Liver (tissue), 9 donors: ENCODE measurements around the gene PDE2A. TPM values are rescaled to one million over a fixed set of nuclear protein-coding genes. Genes with fewer than 3 reads are reported as not detected.

Experiments used
- DNase-seq: peaks from one replicate; pipeline ENCODE4 v3.0.0-alpha.2; 2017; ENCODE audit warnings: low spot score
- H3K27ac ChIP-seq, 2 donors: one replicate each; pipeline ENCODE4 v1.7.0; 2013; ENCODE audit warnings: inconsistent platforms in 2 of 2, low read length in 2 of 2, control low read depth in 1 of 2, low read depth in 1 of 2, mild to moderate bottlenecking in 1 of 2
- H3K27me3 ChIP-seq, 4 donors: one replicate each; pipeline versions ENCODE4 v1.6.1 to v1.7.0; 2013; ENCODE audit warnings: low read length in 3 of 4, inconsistent platforms in 1 of 4, mild to moderate bottlenecking in 1 of 4, moderate library complexity in 1 of 4; ENCODE audit not compliant: control insufficient read depth in 4 of 4, insufficient read depth in 4 of 4
- H3K36me3 ChIP-seq, 4 donors: one replicate each; pipeline versions ENCODE4 v1.6.1 to v1.7.0; 2013; ENCODE audit warnings: low read length in 3 of 4, mild to moderate bottlenecking in 3 of 4, low read depth in 1 of 4, moderate library complexity in 1 of 4; ENCODE audit not compliant: control insufficient read depth in 4 of 4, insufficient read depth in 3 of 4
- H3K4me1 ChIP-seq, 4 donors: one replicate each; pipeline versions ENCODE4 v1.6.1 to v1.7.0; 2013; ENCODE audit warnings: low read length in 3 of 4, mild to moderate bottlenecking in 3 of 4, moderate library complexity in 1 of 4; ENCODE audit not compliant: control insufficient read depth in 4 of 4, insufficient read depth in 4 of 4
- H3K4me3 ChIP-seq, 3 donors: one replicate each; pipeline versions ENCODE4 v1.6.1 to v1.7.0; 2013; ENCODE audit warnings: low read length in 3 of 3, control low read depth in 1 of 3, low read depth in 1 of 3, mild to moderate bottlenecking in 1 of 3
- H3K9ac ChIP-seq, 2 donors: one replicate each; pipeline ENCODE4 v1.7.0; 2013; ENCODE audit warnings: low read length in 2 of 2, mild to moderate bottlenecking in 2 of 2, moderate library complexity in 2 of 2, control low read depth in 1 of 2, low read depth in 1 of 2
- H3K9me3 ChIP-seq, 4 donors: one replicate each; pipeline versions ENCODE4 v1.6.1 to v1.7.0; 2013; ENCODE audit warnings: low read length in 3 of 4; ENCODE audit not compliant: control insufficient read depth in 4 of 4
- ATF3 ChIP-seq: IDR thresholded peaks from 2 replicates; pipeline ENCODE4 v1.6.1; 2016; ENCODE audit warnings: antibody characterized with exemption
- CTCF ChIP-seq: fragments of 150-350 bp; IDR thresholded peaks from 2 replicates; pipeline ENCODE4 v1.5.1; 2017; ENCODE audit warnings: improper control_type of control experiment, low read depth, low read length; ENCODE audit not compliant: missing input control
- EGR1 ChIP-seq, 2 donors: IDR thresholded peaks; 2 replicates each; pipeline ENCODE4 v1.6.1; 2016 to 2018; ENCODE audit warnings: antibody characterized with exemption in 2 of 2, low read depth in 2 of 2
- GABPA ChIP-seq, 2 donors: IDR thresholded peaks in 1 of 2; conservative IDR thresholded peaks in 1 of 2; 2 replicates each; pipeline ENCODE4 v1.6.1; 2016; ENCODE audit warnings: antibody characterized with exemption in 2 of 2, mild to moderate bottlenecking in 1 of 2, moderate library complexity in 1 of 2
- HNF4A ChIP-seq, 2 donors: conservative IDR thresholded peaks; 2 replicates each; pipeline ENCODE4 v1.6.1; 2016; ENCODE audit warnings: antibody characterized with exemption in 2 of 2, mild to moderate bottlenecking in 2 of 2
- JUND ChIP-seq, 2 donors: IDR thresholded peaks; 2 replicates each; pipeline ENCODE4 v1.6.1; 2016; ENCODE audit warnings: antibody characterized with exemption in 2 of 2
- MAX ChIP-seq: IDR thresholded peaks from 2 replicates; pipeline ENCODE4 v1.6.1; 2016; ENCODE audit warnings: antibody characterized with exemption
- NR2F2 ChIP-seq: IDR thresholded peaks from 2 replicates; pipeline ENCODE4 v1.6.1; 2016; ENCODE audit warnings: antibody characterized with exemption
- RAD21 ChIP-seq, 2 donors: IDR thresholded peaks; 2 replicates each; pipeline ENCODE4 v1.6.1; 2016; ENCODE audit warnings: antibody characterized with exemption in 2 of 2, mild to moderate bottlenecking in 2 of 2
- REST ChIP-seq: IDR thresholded peaks from 2 replicates; pipeline ENCODE4 v1.6.1; 2016; ENCODE audit warnings: antibody characterized with exemption, mild to moderate bottlenecking
- RXRA ChIP-seq, 2 donors: IDR thresholded peaks; 2 replicates each; pipeline ENCODE4 v1.6.1; 2017 to 2018; ENCODE audit warnings: antibody characterized with exemption in 2 of 2, mild to moderate bottlenecking in 1 of 2
- SP1 ChIP-seq: IDR thresholded peaks from 2 replicates; pipeline ENCODE4 v1.6.1; 2018; ENCODE audit warnings: antibody characterized with exemption, mild to moderate bottlenecking
- ZBTB33 ChIP-seq: IDR thresholded peaks from 2 replicates; pipeline ENCODE4 v1.6.1; 2016; ENCODE audit warnings: antibody characterized with exemption
- WGBS: extraction: QIAGEN DNeasy Blood & Tissue Kit; methylation state at CpG from one replicate; pipeline ENCODE4 v1.1.7; 2013; 5-methylcytosine and 5-hydroxymethylcytosine counted together
- polyA plus RNA-seq, 2 donors: library from polyadenylated mRNA; stranded (reverse) in 1 of 2; unstranded in 1 of 2; fragments of 200-250 nt in 1 of 2; fragments of >200 nt in 1 of 2; fragmentation: Nextera tagmentation in 1 of 2; extraction: Ambion mirVana in 1 of 2; gene quantifications; one replicate each; pipeline versions ENCODE4 v1.2.1 to v1.2.3, GENCODE V29; 2013 to 2015
- total RNA-seq, 2 donors: library from RNA; depleted of rRNA; stranded (reverse); fragments of >200 nt; gene quantifications; one replicate each; pipeline ENCODE4 v1.2.3, GENCODE V29; 2014
- donor health status: healthy.
- donor health status: healthy.
- donor health status: healthy.
- donor health status: healthy.
- donor health status: healthy.

PDE2A gene
- total and polyA plus RNA-seq, 4 donors: 4.3 to 32.8 (median 12.9) TPM

GRCh38 chr11:72575533-72576242 is 98.5 kb downstream of the PDE2A start (continued):
- TF ChIP-seq HNF4A (conservative IDR thresholded peaks at IDR 0.05) (no peak), NR2F2 (no peak)

- Histone ChIP-seq H3K27ac (no peak overlapping the region), H3K27me3 (no peaks in the 10 kb centered on the region), H3K9me3 (no peaks in the 10 kb centered on the region), H3K36me3 (no peaks in the 10 kb centered on the region), H3K9ac (no peak overlapping the region), H3K4me1 (peaks cover 0 to 3% (median 0%) of the 10 kb centered on the region in 4 donors), H3K4me3 (no peak overlapping the region)
- no peak for TF ChIP-seq CTCF
- TF ChIP-seq RXRA (IDR thresholded peaks at IDR 0.05): no peak
- TF ChIP-seq MAX: no peak
- TF ChIP-seq EGR1 (IDR thresholded peaks at IDR 0.05; ENCODE audit: low read depth in 2 of 2): no peak
- TF ChIP-seq JUND (IDR thresholded peaks at IDR 0.05): no peak
- no peak for TF ChIP-seq REST
- TF ChIP-seq SP1: no peak
- TF ChIP-seq ATF3: no peak
- DNase-seq: no peak
- 81% methylated on average over 8 of the region's 8 CpGs for WGBS
Observed at GRCh38 chr11:72574548-72575460, 99.4 kb downstream of the PDE2A start.

GRCh38 chr11:72573855-72574445 is 100.3 kb downstream of the PDE2A start:
- no peak overlapping the region for H3K9ac ChIP-seq
- WGBS: 92% methylated on average over 2 of the region's 2 CpGs
- no peak for DNase-seq
- H3K36me3 ChIP-seq: no peaks in the 10 kb centered on the region
- H3K9me3 ChIP-seq: no peaks in the 10 kb centered on the region
- H3K4me3 ChIP-seq: no peak overlapping the region
- H3K27me3 ChIP-seq: no peaks in the 10 kb centered on the region
- H3K27ac ChIP-seq: no peak overlapping the region
- peaks cover 0 to 3% (median 0%) of the 10 kb centered on the region in 4 donors for H3K4me1 ChIP-seq
- TF ChIP-seq HNF4A (conservative IDR thresholded peaks at IDR 0.05) (no peak), NR2F2 (no peak), SP1 (no peak), JUND (IDR thresholded peaks at IDR 0.05) (no peak), REST (no peak), MAX (no peak), EGR1 (IDR thresholded peaks at IDR 0.05; ENCODE audit: low read depth in 2 of 2) (no peak), GABPA (IDR thresholded peaks at IDR 0.05 in 1 of 2, conservative IDR thresholded peaks at IDR 0.05 in 1 of 2) (no peak), RAD21 (IDR thresholded peaks at IDR 0.05) (no peak), RXRA (IDR thresholded peaks at IDR 0.05) (no peak), ZBTB33 (no peak)
